Measurements from ENCODE around the gene TBC1D32. TPM values are rescaled to one million over a fixed set of nuclear protein-coding genes. Genes with fewer than 3 reads are reported as not detected.

The TBC1D32 gene
- total and polyA plus RNA-seq, 2 donors (not counting 3 experiments of a cell fraction or from before 2014, with no cell fraction given): 2.5 to 4.0 TPM

GRCh38 chr6:121319603-121320002, 14.7 kb downstream of the TBC1D32 start:
- no peak overlapping the region for H3K9ac ChIP-seq (replicated peaks; ENCODE audit: extremely low read depth, insufficient read depth, low read length)

More at GRCh38 chr6:121319603-121320002, 14.7 kb downstream of the TBC1D32 start:
- ChIA-PET CTCF (interaction anchor here (0.5 to 7.0 kb wide), 13 partner anchors 8 to 865 kb away, joined by 3 to 63 read pairs (median 5); partner anchors contain the start of gene TBC1D32), POLR2A (no interaction called here)
- dilution Hi-C loops (cut with MboI; ENCODE audit: extremely low pct_ligation_motif_present, low sequenced_read_pairs): no loop called here
- Histone ChIP-seq H3K36me3 (ENCODE audit: control insufficient read depth in 2 of 2, extremely low read depth in 1 of 2, insufficient read depth in 2 of 2, low read length in 2 of 2) (no peaks in the 10 kb centered on the region), H3K4me1 (ENCODE audit: control insufficient read depth, extremely low read depth, insufficient read depth, low read length) (peaks cover 5% of the 10 kb centered on the region), H3K27me3 (ENCODE audit: control insufficient read depth in 2 of 2, insufficient read depth in 2 of 2, low read length in 2 of 2) (no peaks in the 10 kb centered on the region), H3K79me2 (ENCODE audit: control insufficient read depth, insufficient read depth, low read length) (no peaks in the 10 kb centered on the region), H3K9me1 (replicated peaks; ENCODE audit: control insufficient read depth, extremely low read depth, insufficient read depth, low read length) (no peaks in the 10 kb centered on the region), H3K27ac (ENCODE audit: insufficient read depth, low read depth, low read length) (no peak overlapping the region), H3K4me2 (ENCODE audit: insufficient read depth, low read length) (peak overlapping the region; percentile 70), H2AFZ (ENCODE audit: low read depth, low read length) (peak overlapping the region; percentile 90), H4K20me1 (replicated peaks; ENCODE audit: control insufficient read depth, extremely low read depth, insufficient read depth, low read length) (no peaks in the 10 kb centered on the region), H3K9me3 (replicated peaks; ENCODE audit: control insufficient read depth, insufficient read depth, low read length) (no peaks in the 10 kb centered on the region), H3K4me3 (replicated peaks in 1 of 3; ENCODE audit: insufficient read depth in 1 of 3, low read depth in 1 of 3, low read length in 3 of 3) (peak overlapping the region in 2 of 3 experiments; percentile 12 to 52)
- intact Hi-C loops (cut with micrococcal nuclease): no loop called here
- FAIRE-seq (no peak), DNase-seq (ENCODE audit: low read depth, low spot score) (no peak)
- BruUV-seq (replicated peaks): no TSS peak
- TF ChIP-seq JUN (IDR thresholded peaks at IDR 0.05; ENCODE audit: borderline replicate concordance, insufficient read depth, insufficient read length, low read depth) (no peak), MAX (IDR thresholded peaks at IDR 0.05; ENCODE audit: insufficient read depth, insufficient read length) (no peak), GATA2 (IDR thresholded peaks at IDR 0.05; ENCODE audit: insufficient read depth, insufficient read length, low read depth, low read length) (no peak), FOS (IDR thresholded peaks at IDR 0.05; ENCODE audit: borderline replicate concordance, insufficient read depth, low read length) (no peak), EZH2 (IDR thresholded peaks at IDR 0.05; ENCODE audit: borderline replicate concordance, low read depth, low read length, severe bottlenecking) (no peak), MYC (IDR thresholded peaks at IDR 0.05; ENCODE audit: low read depth, low read length) (no peak), POLR2AphosphoS5 (IDR thresholded peaks at IDR 0.05; ENCODE audit: insufficient read depth, low read depth, low read length) (no peak), POLR2A (IDR thresholded peaks at IDR 0.05; ENCODE audit: low read depth, low read length) (no peak), CTCF (IDR thresholded peaks at IDR 0.05; ENCODE audit: extremely low read depth in 1 of 2, insufficient read depth in 1 of 2, low read depth in 1 of 2, low read length in 2 of 2) (no peak)

All from endothelial cell of umbilical vein (primary cell).